H9 (cell line): ENCODE measurements around the gene FARSB. TPM values are rescaled to one million over a fixed set of nuclear protein-coding genes. Genes with fewer than 3 reads are reported as not detected.

ENCODE experiments used
- DNase-seq: peaks from one replicate; pipeline ENCODE4 v3.0.0-alpha.2; 2017
- H2AFZ ChIP-seq: one replicate; pipeline ENCODE4 v1.6.1; 2013; ENCODE audit warnings: mild to moderate bottlenecking, low read length, control low read depth, moderate library complexity
- H2AK5ac ChIP-seq: 2 replicates; pipeline ENCODE4 v1.6.1; 2013; ENCODE audit warnings: low read length, control low read depth, mixed read lengths; ENCODE audit not compliant: insufficient read length
- H2BK120ac ChIP-seq: one replicate; pipeline ENCODE4 v1.6.1; 2013; ENCODE audit warnings: low read depth, mild to moderate bottlenecking, low read length, control low read depth, inconsistent platforms; ENCODE audit not compliant: poor library complexity, severe bottlenecking
- H2BK12ac ChIP-seq: 2 replicates; pipeline ENCODE4 v1.6.1; 2013; ENCODE audit warnings: low read length, control low read depth, mixed read lengths, low read depth; ENCODE audit not compliant: insufficient read length
- H2BK15ac ChIP-seq: 2 replicates; pipeline ENCODE4 v1.6.1; 2013; ENCODE audit warnings: low read depth, low read length, control low read depth
- H2BK20ac ChIP-seq: one replicate; pipeline ENCODE4 v1.6.1; 2013; ENCODE audit warnings: low read depth, mild to moderate bottlenecking, low read length, control low read depth, inconsistent platforms; ENCODE audit not compliant: poor library complexity, severe bottlenecking
- H2BK5ac ChIP-seq: 2 replicates; pipeline ENCODE4 v1.6.1; 2013; ENCODE audit warnings: low read length, control low read depth, mixed read lengths; ENCODE audit not compliant: insufficient read length
- H3K14ac ChIP-seq: 2 replicates; pipeline ENCODE4 v1.6.1; 2013; ENCODE audit warnings: low read length, control low read depth; ENCODE audit not compliant: insufficient read depth
- H3K18ac ChIP-seq: 2 replicates; pipeline ENCODE4 v1.6.1; 2013; ENCODE audit warnings: low read depth, mild to moderate bottlenecking, mixed read lengths, low read length, control low read depth; ENCODE audit not compliant: insufficient read length
- H3K23ac ChIP-seq: 2 replicates; pipeline ENCODE4 v1.6.1; 2013; ENCODE audit warnings: low read length, control low read depth, mixed read lengths, low read depth; ENCODE audit not compliant: insufficient read length
- H3K23me2 ChIP-seq: 2 replicates; pipeline ENCODE4 v1.6.1; 2013; ENCODE audit warnings: low read depth, mild to moderate bottlenecking, mixed read lengths, low read length, control low read depth; ENCODE audit not compliant: insufficient read length, poor library complexity, severe bottlenecking
- H3K27ac ChIP-seq: 2 replicates; pipeline ENCODE4 v1.5.1; 2013; ENCODE audit warnings: low read length, control low read depth, mixed read lengths, low read depth; ENCODE audit not compliant: insufficient read length
- H3K27me3 ChIP-seq: 2 replicates; pipeline ENCODE4 v1.6.1; 2013; ENCODE audit warnings: low read length, control low read depth, inconsistent platforms; ENCODE audit not compliant: insufficient read depth
- H3K4ac ChIP-seq: 2 replicates; pipeline ENCODE4 v1.6.1; 2013; ENCODE audit warnings: low read depth, mild to moderate bottlenecking, control low read depth, inconsistent platforms, low read length, moderate library complexity
- H3K4me1 ChIP-seq: 2 replicates; pipeline ENCODE4 v1.6.1; 2013; ENCODE audit warnings: low read length, control low read depth, inconsistent platforms; ENCODE audit not compliant: insufficient read depth
- H3K4me2 ChIP-seq: 2 replicates; pipeline ENCODE4 v1.6.1; 2013; ENCODE audit warnings: low read length, control low read depth, mixed read lengths; ENCODE audit not compliant: insufficient read length, insufficient read depth
- H3K56ac ChIP-seq: 2 replicates; pipeline ENCODE4 v1.6.1; 2013; ENCODE audit warnings: low read depth, mild to moderate bottlenecking, mixed read lengths, low read length, control low read depth; ENCODE audit not compliant: insufficient read length
- H3K79me1 ChIP-seq: 2 replicates; pipeline ENCODE4 v1.6.1; 2013; ENCODE audit warnings: low read depth, mild to moderate bottlenecking, moderate library complexity, low read length, control low read depth, inconsistent platforms; ENCODE audit not compliant: insufficient read depth, poor library complexity, severe bottlenecking
- H3K79me2 ChIP-seq: 2 replicates; pipeline ENCODE4 v1.6.1; 2013; ENCODE audit warnings: low read length, control low read depth, inconsistent platforms; ENCODE audit not compliant: insufficient read depth
- H3K9ac ChIP-seq: 2 replicates; pipeline ENCODE4 v1.6.1; 2013; ENCODE audit warnings: low read length, control low read depth, mixed read lengths; ENCODE audit not compliant: insufficient read length; ENCODE audit errors: extremely low read depth
- H3K9me3 ChIP-seq: one replicate; pipeline ENCODE4 v1.6.1; 2013; ENCODE audit warnings: low read depth, low read length, inconsistent platforms; ENCODE audit not compliant: control insufficient read depth
- H3T11ph ChIP-seq: one replicate; pipeline ENCODE4 v1.6.1; 2013; ENCODE audit warnings: mild to moderate bottlenecking, low read length, control low read depth, inconsistent platforms
- H4K20me1 ChIP-seq: one replicate; pipeline ENCODE4 v1.6.1; 2013; ENCODE audit not compliant: control insufficient read depth, insufficient read length, insufficient read depth
- H4K5ac ChIP-seq: 2 replicates; pipeline ENCODE4 v1.6.1; 2013; ENCODE audit warnings: low read depth, mild to moderate bottlenecking, mixed read lengths, low read length, control low read depth; ENCODE audit not compliant: insufficient read length
- H4K8ac ChIP-seq: replicated peaks from 2 replicates; pipeline ENCODE4 v1.6.1; 2013; ENCODE audit warnings: low read length, control low read depth, mixed read lengths, low read depth; ENCODE audit not compliant: insufficient read length
- H4K91ac ChIP-seq: 2 replicates; pipeline ENCODE4 v1.6.1; 2013; ENCODE audit warnings: low read depth, mild to moderate bottlenecking, moderate library complexity, mixed read lengths, low read length, control low read depth; ENCODE audit not compliant: insufficient read length
- H3K27ac Mint-ChIP-seq, 3 experiments: 2 replicates in 2 of 3; 3 replicates in 1 of 3; pipeline ENCODE4 v1.8.0; 2020 to 2021; ENCODE audit warnings: mixed read lengths in 3 of 3, mild to moderate bottlenecking in 1 of 3, moderate library complexity in 1 of 3
- H3K27me3 Mint-ChIP-seq: 2 replicates; pipeline ENCODE4 v1.8.0; 2021; ENCODE audit warnings: low read depth, mild to moderate bottlenecking, moderate library complexity, mixed read lengths
- H3K36me3 Mint-ChIP-seq, 3 experiments: 2 replicates in 2 of 3; 3 replicates in 1 of 3; pipeline ENCODE4 v1.8.0; 2020 to 2021; ENCODE audit warnings: low read depth in 3 of 3, mixed read lengths in 3 of 3; ENCODE audit not compliant: insufficient read depth in 1 of 3
- H3K4me1 Mint-ChIP-seq, 2 experiments: 2 replicates each; pipeline ENCODE4 v1.8.0; 2020; ENCODE audit warnings: mixed read lengths in 2 of 2
- H3K4me3 Mint-ChIP-seq, 2 experiments: 2 replicates in 1 of 2; 3 replicates in 1 of 2; pipeline ENCODE4 v1.8.0; 2020 to 2021; ENCODE audit warnings: mild to moderate bottlenecking in 2 of 2, mixed read lengths in 2 of 2, moderate library complexity in 1 of 2
- H3K9me3 Mint-ChIP-seq, 2 experiments: 2 replicates in 1 of 2; 3 replicates in 1 of 2; pipeline ENCODE4 v1.8.0; 2020; ENCODE audit warnings: mild to moderate bottlenecking in 2 of 2, mixed read lengths in 2 of 2, moderate library complexity in 1 of 2
- CTCF ChIP-seq: fragments of 200-600 bp; sonication (generic); conservative IDR thresholded peaks from 3 replicates; pipeline ENCODE4 v1.8.0; 2021; ENCODE audit warnings: antibody characterized with exemption, mild to moderate bottlenecking
- WGBS: extraction: QIAGEN DNeasy Blood & Tissue Kit; methylation state at CpG from one replicate; pipeline ENCODE4 v1.1.7; 2013; ENCODE audit warnings: missing lambda C conversion rate, low lambda C conversion rate, mixed read lengths; ENCODE audit not compliant: insufficient read length; ENCODE audit errors: extremely low coverage; 5-methylcytosine and 5-hydroxymethylcytosine counted together
- total RNA-seq: library from RNA; stranded (reverse); gene quantifications from 2 replicates; pipeline ENCODE4 v1.2.1, GENCODE V29; 2021

FARSB gene
- total RNA-seq, 1 experiment from 2014 or later: 32.1 TPM

DNA sequence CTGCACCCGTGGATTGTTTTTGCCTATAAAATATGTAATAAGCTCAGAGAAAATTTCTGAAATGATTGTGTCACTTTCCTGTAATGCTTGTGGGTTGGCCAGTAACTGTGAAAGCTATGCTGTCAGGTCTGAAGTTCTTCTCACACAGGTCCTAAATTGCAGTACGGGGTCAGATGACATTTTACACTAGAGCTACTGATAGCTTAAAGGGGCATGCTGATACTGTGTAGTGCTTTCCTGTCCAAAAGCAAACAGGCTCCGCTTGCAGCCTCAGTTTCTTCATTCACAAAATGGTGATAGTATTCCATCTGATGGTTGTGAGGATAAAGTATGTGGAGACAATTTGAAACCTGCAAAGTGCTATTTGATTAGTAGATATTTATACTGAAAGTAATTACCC, 7.6 kb upstream of the FARSB start:
- no peak overlapping the region for H3K27ac ChIP-seq
- peaks cover 14% of the 10 kb centered on the region for H3K27me3 Mint-ChIP-seq
- H2AFZ ChIP-seq: no peak overlapping the region
- no peaks in the 10 kb centered on the region for H3K27me3 ChIP-seq
- H3K14ac ChIP-seq: no peak overlapping the region
- H3K4ac ChIP-seq: no peak overlapping the region
- no peak overlapping the region for H2AK5ac ChIP-seq
- no peaks in the 10 kb centered on the region; a peak in 1 of 7 replicates for H3K36me3 Mint-ChIP-seq
- no peaks in the 10 kb centered on the region for H3K9me3 ChIP-seq
- H2BK120ac ChIP-seq: no peak overlapping the region
- H2BK12ac ChIP-seq: no peak overlapping the region
- H3K4me1 ChIP-seq: no peaks in the 10 kb centered on the region
- H3K23me2 ChIP-seq: no peaks in the 10 kb centered on the region
- H3K79me2 ChIP-seq: no peaks in the 10 kb centered on the region
- WGBS: no CpG with 5 or more reads among the region's 3 CpGs
- no peaks in the 10 kb centered on the region for H4K20me1 ChIP-seq
- H3K4me2 ChIP-seq: no peak overlapping the region
- H3K27ac Mint-ChIP-seq: no peak overlapping the region
- H4K5ac ChIP-seq: no peak overlapping the region
- no peak overlapping the region for H3K56ac ChIP-seq
- H2BK20ac ChIP-seq: no peak overlapping the region
- H4K91ac ChIP-seq: no peak overlapping the region
- H2BK15ac ChIP-seq: no peak overlapping the region
- H4K8ac ChIP-seq: no peak overlapping the region
- no peak overlapping the region for H3K18ac ChIP-seq
- peaks cover 7 to 8% of the 10 kb centered on the region in 2 experiments for H3K4me1 Mint-ChIP-seq
- DNase-seq: no peak
- no peaks in the 10 kb centered on the region for H3K79me1 ChIP-seq
- H3K9me3 Mint-ChIP-seq: 0 out of 5 replicates have a peak, but pooled peaks cover 0 to 2% of the 10 kb centered on the region in 2 experiments
- no peak overlapping the region for H3K4me3 Mint-ChIP-seq
- H3K23ac ChIP-seq: no peak overlapping the region
- TF ChIP-seq CTCF: no peak
- H3T11ph ChIP-seq: no peak overlapping the region
- no peak overlapping the region for H2BK5ac ChIP-seq
- no peak overlapping the region for H3K9ac ChIP-seq
